IPS-NIHi11 (cell line): Measurements from ENCODE around the gene ACOXL.

Source experiments
- DNase-seq: peaks from one replicate; pipeline ENCODE4 v3.0.0; 2012; ENCODE audit warnings: mixed read lengths, low spot score

Gene ACOXL

DNA sequence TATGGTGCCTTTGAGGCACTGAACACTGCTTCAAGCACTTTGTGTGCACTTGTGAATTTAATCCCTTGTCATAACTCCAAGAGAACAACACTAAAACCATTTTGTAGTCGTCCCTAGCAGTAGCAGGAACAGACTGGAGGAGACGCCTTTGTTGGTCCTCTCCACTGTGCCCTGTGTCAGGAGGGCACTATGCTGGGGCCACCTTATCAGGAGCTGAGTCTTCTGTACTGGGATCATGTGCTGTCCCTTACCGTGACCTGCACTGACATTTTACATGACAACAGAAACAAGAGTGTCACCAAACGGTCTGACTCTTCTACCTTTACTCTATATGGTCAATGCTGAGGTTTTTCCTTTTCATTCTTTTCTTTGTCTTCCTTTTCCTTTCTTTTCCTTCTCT, 62.0 kb downstream of the ACOXL start:
- DNase-seq: no peak

DNA sequence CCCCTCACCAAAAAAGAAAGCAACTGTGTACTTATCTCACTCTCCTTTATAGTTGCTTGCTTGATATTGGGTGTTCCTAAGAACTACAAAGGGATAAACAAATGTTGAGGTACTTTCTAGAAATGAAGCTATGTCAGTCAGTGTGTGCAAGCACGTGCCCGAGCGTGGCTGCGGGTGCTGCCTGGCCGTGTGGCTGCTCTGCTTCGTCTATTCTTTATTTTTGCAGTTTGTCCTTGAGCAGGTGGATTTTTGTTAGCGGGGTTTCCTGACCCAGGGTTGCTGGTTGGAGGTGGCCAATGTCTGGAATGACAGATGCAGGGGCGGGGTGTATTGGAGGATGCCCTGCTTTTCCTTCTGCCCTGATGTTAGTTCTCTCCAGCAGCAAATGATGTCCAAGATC, 62.6 kb downstream of the ACOXL start:
- no peak for DNase-seq

DNA sequence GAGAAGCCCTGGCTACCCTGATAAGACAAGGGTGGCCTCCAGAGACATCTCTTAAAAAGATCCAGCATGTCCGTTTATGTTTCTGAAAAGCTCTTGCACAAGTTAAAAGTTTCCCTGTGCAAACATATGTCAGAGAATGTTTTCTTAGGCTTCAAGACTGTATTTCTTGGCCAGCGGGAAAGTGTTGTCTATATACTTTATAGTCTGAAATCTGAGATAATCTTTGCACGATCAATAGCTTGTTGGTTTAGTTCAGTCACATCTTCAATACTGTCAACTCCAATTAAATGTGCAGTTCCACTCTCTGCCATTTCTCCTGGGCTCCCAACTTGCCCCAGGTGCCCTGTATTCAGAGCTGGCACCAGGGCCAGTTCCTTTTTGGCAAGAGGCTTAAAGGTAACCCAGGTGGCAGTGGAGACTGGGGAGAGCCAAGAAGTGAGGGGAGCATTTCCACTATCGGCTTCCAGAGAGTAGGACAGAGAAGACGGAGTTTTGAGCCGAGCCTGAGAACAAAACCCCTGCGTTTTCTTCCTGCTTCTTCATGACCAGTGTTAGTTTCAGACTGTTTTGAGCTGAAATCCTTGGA, 64.4 kb downstream of the ACOXL start:
- no peak for DNase-seq

DNA sequence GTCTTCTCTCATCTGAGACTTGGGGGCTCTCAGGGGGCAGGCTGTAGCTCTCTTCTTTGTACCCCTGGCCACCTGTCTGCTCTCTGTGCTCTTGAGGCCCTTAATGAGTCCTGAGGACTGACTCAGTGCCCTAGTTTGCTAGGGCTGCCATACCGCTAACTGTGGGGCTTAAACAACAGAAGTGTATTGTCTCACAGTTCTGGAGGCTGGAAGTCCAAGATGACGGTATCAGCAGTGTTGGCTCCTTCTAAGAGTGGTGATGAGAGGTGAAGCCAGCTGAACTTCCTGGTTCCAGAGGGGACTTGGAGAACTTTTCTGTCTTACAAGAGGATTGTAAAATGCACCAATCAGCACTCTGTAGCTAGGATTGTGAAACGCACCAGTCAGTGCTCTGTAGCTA, 67.0 kb downstream of the ACOXL start:
- DNase-seq: no peak

DNA sequence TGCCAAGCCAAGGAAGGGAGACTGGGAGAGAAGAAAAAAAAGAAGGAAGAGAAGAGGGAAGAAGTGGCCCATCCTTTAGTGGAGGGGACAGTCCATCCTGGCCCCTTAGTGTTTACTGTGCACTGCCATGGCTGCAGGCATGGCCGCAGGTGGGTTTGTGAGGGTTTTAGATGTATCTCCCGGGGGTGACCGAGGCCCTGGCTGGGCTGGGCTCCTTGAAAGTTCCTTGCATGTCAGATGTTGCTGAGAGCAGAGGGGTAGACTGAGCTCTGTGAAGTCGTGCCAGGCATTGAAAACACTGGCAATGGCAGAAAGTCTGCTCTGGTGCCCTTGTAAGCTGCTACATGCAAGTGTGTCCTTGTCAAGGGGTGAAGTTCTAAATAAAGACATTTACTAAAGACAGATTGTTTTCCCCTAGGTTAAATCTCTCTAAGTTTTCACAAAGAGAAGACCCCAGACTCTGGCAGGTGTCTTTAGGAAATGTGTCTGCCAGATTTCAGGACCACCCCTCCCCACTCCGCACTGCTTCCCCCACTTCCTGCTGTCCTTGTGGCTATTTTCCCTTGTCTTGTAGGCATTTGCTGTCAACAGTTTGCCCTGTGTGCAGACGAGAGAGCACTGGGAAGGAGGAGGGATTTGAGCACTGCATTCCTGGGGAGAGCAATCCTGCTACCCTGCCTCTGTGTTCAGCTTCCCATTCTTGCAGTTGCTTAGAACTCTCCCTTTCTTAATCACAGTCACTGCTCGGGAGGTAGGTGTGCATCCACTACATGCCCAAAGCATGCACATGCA, 68.4 kb downstream of the ACOXL start:
- no peak for DNase-seq

DNA sequence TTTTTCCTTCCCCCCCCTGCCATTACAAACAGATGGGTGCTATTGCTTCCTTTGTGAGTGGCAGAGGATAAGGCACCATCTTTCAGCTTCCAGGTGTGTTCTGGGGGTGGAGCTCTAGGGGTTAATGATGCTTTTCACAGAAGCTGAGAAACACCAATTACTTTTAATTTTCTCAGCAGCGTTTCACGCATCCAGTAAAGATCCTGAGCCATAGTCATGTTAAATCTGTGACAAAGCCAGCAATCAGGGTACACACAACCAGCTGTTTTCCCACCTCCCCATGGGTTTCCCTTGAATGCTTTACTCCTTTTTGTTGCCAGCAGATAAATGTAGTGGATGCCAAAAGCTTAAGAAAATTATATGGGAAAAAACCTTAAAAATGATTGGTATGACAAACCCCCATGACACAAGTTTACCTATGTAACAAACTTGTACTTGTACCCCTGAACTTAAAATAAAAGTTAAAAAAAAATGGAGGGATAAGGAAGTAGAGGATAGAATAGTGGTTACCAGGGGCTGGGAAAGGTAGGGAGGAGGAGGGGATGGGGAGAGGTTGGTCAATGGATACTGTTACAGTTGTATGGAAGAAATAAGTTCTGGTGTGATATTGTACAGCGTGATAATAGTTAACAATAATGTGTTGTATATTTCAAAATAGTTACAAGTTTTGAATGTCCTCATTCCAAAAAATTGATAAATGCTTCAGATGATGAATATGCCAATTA, 70.0 kb downstream of the ACOXL start:
- DNase-seq: peak; percentile 42

DNA sequence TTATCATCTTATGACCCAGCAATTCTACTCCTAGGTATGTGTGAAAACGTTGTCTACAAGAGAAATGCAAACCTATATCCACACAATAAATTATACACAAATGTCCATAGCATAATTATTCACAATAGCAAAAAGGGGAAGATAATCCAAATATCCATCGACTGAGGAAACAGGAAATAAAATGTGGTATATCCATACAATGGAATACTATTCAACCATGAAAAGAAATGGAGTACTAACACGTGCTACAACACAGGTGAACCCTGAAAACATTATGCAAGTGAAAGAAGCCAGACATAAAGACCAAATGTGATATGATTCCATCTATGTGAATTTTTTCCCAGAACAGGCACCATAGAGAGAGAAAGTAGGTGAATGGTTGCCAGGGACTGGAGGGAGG, 72.1 kb downstream of the ACOXL start:
- DNase-seq: no peak

DNA sequence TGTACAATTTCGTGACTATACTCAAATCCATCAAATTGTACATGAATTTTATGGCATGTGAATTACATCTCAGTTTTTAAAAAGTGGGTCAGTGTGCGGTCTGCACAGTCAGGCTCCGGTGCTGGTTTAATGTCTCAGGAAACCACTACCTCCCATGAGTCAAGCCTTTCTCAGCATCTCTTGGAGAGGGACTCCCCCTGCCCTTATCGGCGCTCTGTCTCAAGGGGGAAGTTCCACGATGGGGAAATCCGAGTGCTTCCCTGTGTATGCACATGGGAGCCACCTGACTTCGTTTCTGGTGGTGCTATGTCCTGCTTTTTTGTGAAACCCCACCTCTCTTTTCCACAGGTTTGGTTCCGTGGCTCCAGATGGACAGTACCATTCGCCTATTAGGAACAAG, 72.5 kb downstream of the ACOXL start:
- no peak for DNase-seq

DNA sequence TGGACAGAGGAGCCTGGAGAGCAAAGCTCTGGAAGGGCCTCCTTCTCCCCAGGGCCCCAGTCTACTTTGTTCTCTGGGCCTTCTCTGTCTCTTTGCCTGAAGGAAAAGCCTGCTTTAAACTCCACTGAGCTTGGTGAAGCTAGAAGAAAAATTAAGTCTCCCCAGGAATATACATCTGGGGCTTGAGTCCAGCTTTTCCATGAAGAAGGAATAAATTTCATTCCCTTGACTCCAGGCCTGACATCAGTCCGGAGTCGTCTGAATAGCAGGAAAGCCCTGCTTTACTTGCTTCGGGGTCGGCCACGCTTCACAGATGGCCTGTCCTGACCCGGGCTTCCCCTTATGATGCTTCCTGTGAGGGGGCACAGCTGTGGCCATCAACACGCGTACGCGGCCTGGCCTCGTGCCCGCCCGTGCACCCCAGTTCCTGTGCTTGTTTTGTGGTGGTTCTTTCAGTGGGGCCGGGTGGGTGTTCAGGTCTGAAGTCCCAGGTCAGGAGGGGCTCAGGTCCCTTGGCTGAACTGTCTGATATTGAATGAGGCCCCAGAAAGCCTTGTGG, 73.6 kb downstream of the ACOXL start:
- DNase-seq: no peak

DNA sequence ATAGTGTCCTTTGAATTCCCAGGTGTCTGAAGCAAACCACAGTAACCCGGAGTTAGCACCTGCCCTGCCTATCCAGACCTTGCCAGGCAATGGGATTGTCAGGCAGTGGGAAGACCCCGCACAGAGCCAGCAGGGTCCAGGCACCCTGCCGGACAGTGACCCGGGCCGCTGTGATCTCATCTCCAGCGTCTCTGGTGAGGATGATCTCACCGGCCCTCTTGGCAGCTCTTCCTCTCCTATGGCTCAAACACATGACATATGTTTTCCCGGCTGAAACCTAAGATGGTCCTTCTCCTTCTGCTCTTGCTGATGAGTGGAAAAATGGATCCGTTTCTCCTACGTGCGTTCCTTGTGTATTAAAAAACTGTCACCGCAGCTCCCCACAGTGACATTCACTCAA, 75.1 kb downstream of the ACOXL start:
- no peak for DNase-seq

DNA sequence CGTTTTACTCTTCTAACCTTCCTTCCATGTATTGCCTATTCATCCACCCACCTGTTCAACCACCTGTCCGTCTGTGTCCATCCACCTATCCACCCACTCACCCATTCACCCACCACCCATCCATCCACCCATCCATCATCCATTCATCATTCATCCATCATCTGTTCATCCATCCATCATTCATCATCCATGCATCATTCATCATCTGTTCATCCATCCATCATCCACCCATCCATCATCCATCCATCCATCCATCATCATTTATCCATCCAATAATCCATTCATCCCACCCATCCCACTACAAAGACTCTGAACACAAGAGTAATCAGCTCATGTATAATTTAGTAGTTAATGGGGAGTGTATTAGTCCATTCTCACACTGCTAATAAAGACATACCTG, 78.0 kb downstream of the ACOXL start:
- DNase-seq: no peak

DNA sequence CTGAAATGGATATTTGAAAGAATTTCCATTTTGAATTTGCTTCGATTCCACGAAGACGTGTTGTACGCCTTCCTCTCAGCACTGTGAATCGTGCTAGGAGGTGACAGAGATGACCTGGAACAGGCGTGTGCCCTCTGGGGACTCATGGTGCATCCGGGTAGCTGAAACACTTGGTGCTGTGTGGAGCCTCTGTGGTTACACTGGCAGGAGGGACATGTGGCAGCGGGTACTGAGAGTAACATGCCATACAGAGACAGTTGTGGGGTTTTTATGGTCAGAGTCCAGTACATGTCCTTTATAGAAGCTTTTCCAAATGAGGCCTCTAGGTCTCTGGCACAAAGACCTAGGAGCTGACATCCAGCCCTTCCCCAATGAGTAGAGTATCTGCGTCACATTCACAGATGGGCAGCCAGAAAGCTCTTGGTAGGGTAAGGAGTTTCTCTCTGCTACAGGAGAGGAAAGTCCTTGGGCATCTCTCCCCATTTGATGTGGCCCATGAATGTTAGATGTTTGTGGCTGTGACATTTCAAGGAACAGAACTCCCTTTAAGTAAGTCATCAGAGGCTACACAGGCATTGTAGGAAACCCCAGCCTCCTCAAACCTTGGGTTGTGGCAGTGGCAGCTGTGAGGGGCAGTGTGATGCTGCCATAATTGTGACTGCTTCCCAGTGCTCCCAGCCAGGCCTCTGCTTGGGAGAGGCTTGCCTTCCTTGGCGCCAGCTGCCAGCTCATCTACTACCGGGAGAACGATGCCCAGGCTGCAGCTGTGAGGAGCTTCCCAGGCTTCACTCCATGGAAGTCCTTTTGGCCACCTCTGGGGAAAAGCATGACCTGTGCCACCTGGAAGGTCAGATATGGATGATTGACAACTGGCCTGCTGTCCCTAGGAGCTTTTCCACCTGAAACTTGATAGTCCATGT, 80.6 kb downstream of the ACOXL start:
- no peak for DNase-seq

DNA sequence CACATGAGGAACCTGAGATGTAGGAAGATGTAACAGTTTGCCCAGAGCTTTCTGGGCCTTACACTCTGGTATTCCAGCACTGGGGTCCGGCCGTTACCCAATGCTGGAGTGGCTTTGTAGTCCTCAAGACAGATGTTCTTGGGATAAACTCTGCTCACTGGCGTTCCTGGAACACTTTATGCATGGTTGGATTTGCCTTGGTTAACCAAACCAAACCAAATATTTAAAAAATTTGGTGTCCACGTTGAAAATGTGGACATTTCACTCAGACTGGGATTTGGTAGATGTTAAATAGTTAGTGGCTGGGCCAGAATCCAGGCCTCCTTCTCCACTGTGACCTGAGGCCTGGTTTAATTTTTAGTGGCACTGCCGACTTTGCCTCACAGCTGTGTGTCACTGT, 81.5 kb downstream of the ACOXL start:
- no peak for DNase-seq

DNA sequence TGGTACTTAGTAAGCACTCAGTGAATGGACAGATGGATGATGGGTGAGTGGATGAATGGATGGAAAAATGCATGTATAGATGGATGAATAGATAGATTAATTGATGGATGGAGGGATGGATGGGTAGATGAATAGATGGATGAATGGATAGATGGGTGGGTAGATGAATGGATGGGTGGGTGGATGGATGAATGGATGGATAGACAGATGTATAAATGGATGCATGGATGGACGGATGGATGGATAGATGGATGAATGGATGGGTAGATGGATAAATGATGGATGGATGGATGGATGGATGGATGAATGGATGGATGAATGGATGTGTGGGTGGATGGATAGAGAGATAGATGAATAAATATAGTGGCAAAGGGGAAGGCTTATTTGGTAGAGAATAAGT, 83.6 kb downstream of the ACOXL start:
- DNase-seq: no peak

DNA sequence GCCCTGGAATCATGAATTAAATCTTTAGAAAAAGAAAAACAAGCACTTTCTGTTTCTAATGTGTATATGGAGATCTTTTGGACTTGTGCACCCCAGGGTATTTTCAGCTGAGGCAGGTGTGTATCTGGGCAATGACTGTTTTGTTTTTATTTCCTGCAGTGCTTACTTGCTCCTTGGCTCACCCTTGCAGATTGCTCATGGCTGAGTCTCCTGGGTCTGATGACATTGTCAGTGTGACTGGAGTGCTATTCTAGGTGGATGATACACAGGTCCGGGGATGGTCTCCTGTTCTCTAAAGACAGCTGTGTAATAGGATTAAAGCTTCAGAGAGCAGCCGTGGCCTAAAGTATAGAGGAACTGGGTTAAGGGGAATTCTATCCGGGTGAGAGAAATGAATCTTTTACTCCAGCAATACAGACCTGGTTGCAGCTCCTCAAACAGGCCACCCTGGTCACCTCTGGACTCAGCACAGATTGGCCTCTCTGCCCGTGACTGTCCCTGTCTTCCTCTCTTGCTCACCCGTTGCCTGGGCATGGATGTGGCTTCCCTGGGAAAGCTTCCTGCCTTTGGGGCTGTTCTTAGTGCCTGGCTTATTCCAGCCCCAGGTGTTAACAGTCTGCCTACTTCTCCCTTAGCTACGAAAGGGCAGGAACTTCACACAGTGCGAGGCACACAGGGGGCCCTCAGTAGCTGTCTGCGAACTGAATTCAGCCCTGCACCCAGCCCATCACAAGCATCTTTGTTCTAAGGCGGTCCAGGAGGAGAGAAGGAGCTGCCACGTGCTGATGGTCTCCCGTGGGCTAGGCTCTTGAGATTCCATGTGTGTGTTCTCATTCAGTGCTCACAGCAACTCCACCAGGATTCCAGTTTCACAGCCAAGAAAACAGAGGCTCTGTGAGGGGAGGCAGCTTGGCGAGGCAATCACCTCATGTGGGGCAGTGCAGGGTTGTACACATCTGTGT, 84.3 kb downstream of the ACOXL start:
- no peak for DNase-seq

DNA sequence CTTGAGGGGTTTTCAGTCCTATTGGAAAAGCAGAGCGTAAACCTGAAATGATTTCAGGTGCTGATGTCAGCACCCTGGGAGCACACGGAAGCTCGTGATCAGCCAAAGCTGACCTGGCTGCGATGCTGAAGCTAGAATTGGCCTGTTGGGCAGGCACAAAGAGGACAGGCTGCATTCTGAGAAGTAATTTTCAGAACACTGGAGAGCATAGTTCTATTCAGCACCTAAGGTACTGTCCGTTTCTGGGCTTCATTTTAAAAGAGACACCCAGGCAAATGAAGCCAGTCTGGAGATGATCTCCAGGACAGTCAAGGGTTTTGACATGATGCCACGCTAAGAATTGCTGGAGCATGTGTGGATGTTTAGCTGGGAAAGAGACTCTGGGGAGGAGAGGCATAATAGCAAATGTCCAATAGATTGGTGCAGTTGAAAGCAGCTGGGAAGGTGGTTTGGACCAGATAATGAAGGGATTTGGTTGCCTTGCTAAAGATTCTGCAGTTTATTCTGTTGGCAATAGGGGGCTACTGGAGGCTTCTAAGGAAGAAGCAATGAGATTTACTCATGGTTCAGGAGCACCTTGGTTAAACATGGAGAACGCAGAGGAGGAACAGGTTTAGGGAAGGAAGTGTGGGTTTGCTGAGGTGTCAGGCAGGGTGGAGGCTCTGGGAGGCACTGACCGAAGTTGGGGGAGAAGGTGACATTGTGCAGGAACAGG, 86.6 kb downstream of the ACOXL start:
- peak; percentile 31 for DNase-seq

DNA sequence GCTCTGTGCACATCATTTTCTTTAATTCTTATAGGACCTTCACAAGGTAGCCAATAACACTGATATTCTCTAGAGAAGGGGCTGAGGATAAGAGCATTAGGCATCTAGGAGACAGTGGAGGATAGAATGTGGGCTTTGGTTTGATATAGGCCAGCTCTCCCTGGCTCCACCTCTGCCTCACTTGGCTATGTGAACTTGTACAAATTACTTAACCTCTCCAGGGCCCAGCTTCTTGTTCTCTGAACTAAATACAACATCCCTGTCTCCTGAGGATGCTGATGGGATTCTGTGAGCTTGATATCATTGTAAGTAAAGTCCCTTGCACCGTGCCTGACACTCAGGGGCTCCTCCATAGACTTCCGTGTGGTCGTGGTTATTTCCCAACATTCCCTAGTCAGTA, 87.3 kb downstream of the ACOXL start:
- no peak for DNase-seq

DNA sequence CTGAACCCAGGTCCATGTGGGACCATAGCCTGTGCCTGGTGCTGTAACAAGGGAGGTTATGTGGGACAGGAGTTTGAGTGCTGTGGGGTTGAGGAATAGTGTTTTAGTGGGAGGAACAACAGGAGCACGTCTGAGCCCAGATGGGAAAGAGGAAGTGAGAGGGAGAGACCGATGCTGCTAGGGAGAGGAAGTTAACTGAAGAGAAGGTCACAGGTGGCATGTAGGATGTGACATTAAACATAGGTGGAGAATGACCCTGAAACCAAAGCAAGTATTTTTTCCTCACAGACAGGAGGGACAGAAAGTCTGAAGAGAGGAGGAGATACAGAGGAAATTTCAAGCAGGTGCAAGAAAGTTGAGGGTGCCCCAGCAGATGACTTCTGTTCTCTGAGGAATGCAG, 87.8 kb downstream of the ACOXL start:
- DNase-seq: no peak

DNA sequence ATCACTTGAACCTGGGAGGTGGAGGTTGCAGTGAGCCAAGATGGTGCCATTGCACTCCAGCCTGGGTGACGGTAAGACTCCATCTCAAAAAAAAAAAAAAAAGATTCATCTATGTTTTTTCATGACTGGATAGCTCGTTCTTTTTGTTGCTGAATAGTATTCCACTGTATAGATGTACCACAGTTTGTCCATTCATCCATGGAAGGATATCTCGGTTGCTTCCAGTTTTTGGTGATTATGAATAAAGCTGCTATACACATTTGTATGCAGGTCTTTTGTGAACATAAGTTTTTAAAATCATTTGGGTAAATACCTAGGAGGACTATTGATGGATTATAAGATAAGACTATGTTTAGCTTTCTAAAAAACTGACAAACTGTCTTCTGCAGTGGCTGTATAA, 90.8 kb downstream of the ACOXL start:
- no peak for DNase-seq

DNA sequence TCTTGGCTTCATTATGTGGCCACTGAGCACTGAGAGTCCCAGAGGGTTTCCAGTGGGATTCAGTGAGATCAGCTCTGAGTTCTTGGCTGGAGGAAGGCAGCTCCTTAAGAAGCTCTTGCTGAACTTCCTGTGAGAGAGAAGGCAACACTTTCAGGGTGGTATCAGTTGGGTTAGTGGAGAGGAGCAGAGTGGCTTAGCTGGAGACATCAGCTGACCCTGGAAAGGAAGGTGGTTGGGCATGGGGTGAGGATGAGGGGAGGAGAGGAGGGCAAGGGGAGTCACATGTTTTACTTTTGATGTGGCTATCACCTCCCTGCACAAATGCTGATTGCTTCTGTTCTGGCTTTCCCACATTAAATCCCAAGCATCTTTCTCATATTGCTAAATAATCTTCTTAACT, 95.1 kb downstream of the ACOXL start:
- no peak for DNase-seq
